HepG2 (cell line): ENCODE measurements around the gene NDFIP2. TPM values are rescaled to one million over a fixed set of nuclear protein-coding genes. Genes with fewer than 3 reads are reported as not detected.

Experiments used
- ATAC-seq: fragments of 200-7000 bp; cut with Tn5 transposase; 3 replicates; pipeline ENCODE4 v1.9.1; 2020; ENCODE audit warnings: mild to moderate bottlenecking, moderate library complexity
- BruUV-seq: library from RNA; stranded (reverse); fragments of 400-500 nt; replicated peaks from 2 replicates; lab custom pipeline; 2021; lab: Mats Ljungman, UMichigan
- CTCF ChIA-PET: fragments of 300-600 bp; formaldehyde crosslinking; extraction: SDS; loops from one replicate; lab custom pipeline; 2021; ENCODE audit warnings: low total read pairs, inconsistent platforms, low intra/inter-chr PET ratio; lab: Yijun Ruan, JAX
- POLR2A ChIA-PET: fragments of 350-600 bp; sonication (Branson Sonifier 250); formaldehyde crosslinking; loops from one replicate; lab custom pipeline; 2020; ENCODE audit warnings: antibody characterized with exemption, inconsistent platforms; lab: Yijun Ruan, JAX
- DNase-seq: peaks from one replicate; pipeline ENCODE4 v3.0.0-alpha.2; 2015; ENCODE audit warnings: low spot score
- FAIRE-seq: peaks from 3 replicates; lab custom pipeline; 2011; peaks lifted over from hg19 to GRCh38; lab: Jason Lieb, UNC
- H2AFZ ChIP-seq: one replicate; pipeline ENCODE4 v1.6.1; 2011; ENCODE audit warnings: low read length, inconsistent platforms
- H3K27ac ChIP-seq: fragments of 300-600 bp; 3 replicates; pipeline ENCODE4 v1.8.0; 2011; ENCODE audit warnings: mixed run types, mild to moderate bottlenecking, mixed read lengths, low read length, inconsistent platforms; ENCODE audit not compliant: insufficient read depth; ENCODE audit errors: extremely low read length
- H3K27me3 ChIP-seq, 2 experiments: fragments of 200-600 bp in 1 of 2; 2 replicates in 1 of 2; 3 replicates in 1 of 2; pipeline versions ENCODE4 v1.6.0 to v1.8.0; 2011; ENCODE audit warnings: low read length in 2 of 2, mild to moderate bottlenecking in 2 of 2, moderate library complexity in 2 of 2, inconsistent platforms in 1 of 2; ENCODE audit not compliant: insufficient read depth in 2 of 2, control insufficient read depth in 1 of 2
- H3K36me3 ChIP-seq, 2 experiments: fragments of 200-600 bp in 1 of 2; replicated peaks in 1 of 2; 2 replicates in 1 of 2; 3 replicates in 1 of 2; pipeline versions ENCODE4 v1.5.1 to v1.8.0; 2011; ENCODE audit warnings: low read length in 2 of 2, inconsistent platforms in 1 of 2; ENCODE audit not compliant: insufficient read depth in 2 of 2, control insufficient read depth in 1 of 2
- H3K4me1 ChIP-seq: 2 replicates; pipeline ENCODE4 v1.5.1; 2012; ENCODE audit warnings: low read length, inconsistent platforms; ENCODE audit not compliant: insufficient read depth
- H3K4me2 ChIP-seq: 2 replicates; pipeline ENCODE4 v1.6.0; 2011; ENCODE audit warnings: low read depth, low read length, inconsistent platforms
- H3K4me3 ChIP-seq, 3 experiments: fragments of 200-600 bp in 1 of 3; sonication (generic), shearing (Covaris generic) in 1 of 3; replicated peaks in 1 of 3; 2 replicates each; pipeline ENCODE4 v1.5.1; 2011 to 2016; ENCODE audit warnings: low read length in 3 of 3, inconsistent platforms in 2 of 3, low read depth in 2 of 3, mild to moderate bottlenecking in 2 of 3, control low read depth in 1 of 3, mixed read lengths in 1 of 3; ENCODE audit not compliant: insufficient read depth in 1 of 3
- H3K79me2 ChIP-seq: one replicate; pipeline ENCODE4 v1.6.1; 2011; ENCODE audit warnings: low read length, inconsistent platforms; ENCODE audit not compliant: insufficient read depth
- H3K9ac ChIP-seq: 2 replicates; pipeline ENCODE4 v1.6.0; 2011; ENCODE audit warnings: mild to moderate bottlenecking, low read depth, low read length, inconsistent platforms; ENCODE audit not compliant: insufficient read depth
- H3K9me3 ChIP-seq: 2 replicates; pipeline ENCODE4 v1.5.1; 2012; ENCODE audit warnings: mild to moderate bottlenecking, low read length
- H4K20me1 ChIP-seq: 2 replicates; pipeline ENCODE4 v1.6.0; 2011; ENCODE audit warnings: inconsistent platforms, mild to moderate bottlenecking, low read length, moderate library complexity; ENCODE audit not compliant: insufficient read depth
- BCL6 ChIP-seq: IDR thresholded peaks from 2 replicates; pipeline ENCODE4 v1.6.1; 2016; ENCODE audit warnings: missing genetic modification reagents, missing compliant biosample characterization
- E2F2 ChIP-seq: sonication (generic); formaldehyde crosslinking; IDR thresholded peaks from 2 replicates; pipeline ENCODE4 v1.4.0; 2020; ENCODE audit warnings: missing genetic modification reagents, borderline replicate concordance
- IRF2 ChIP-seq: IDR thresholded peaks from 2 replicates; pipeline ENCODE4 v1.6.1; 2018; ENCODE audit warnings: missing genetic modification reagents, missing compliant biosample characterization
- MLXIP ChIP-seq: sonication (generic); formaldehyde crosslinking; IDR thresholded peaks from 2 replicates; pipeline ENCODE4 v1.9.0; 2021; ENCODE audit warnings: missing genetic modification reagents, borderline replicate concordance
- XBP1 ChIP-seq: sonication (generic); formaldehyde crosslinking; IDR thresholded peaks from 2 replicates; pipeline ENCODE4 v1.5.0; 2020; ENCODE audit warnings: missing genetic modification reagents
- ZC3H13 ChIP-seq: sonication (generic); formaldehyde crosslinking; IDR thresholded peaks from 2 replicates; pipeline ENCODE4 v1.8.1; 2023; ENCODE audit warnings: mild to moderate bottlenecking, missing genetic modification reagents, moderate library complexity
- ZNF432 ChIP-seq: sonication (generic); formaldehyde crosslinking; IDR thresholded peaks from 2 replicates; pipeline ENCODE4 v1.5.0; 2020; ENCODE audit warnings: missing genetic modification reagents, mild to moderate bottlenecking, borderline replicate concordance
- WGBS: methylation state at CpG from one replicate; pipeline ENCODE4 v1.1.6; 2017; ENCODE audit warnings: low lambda C conversion rate; 5-methylcytosine and 5-hydroxymethylcytosine counted together
- in situ Hi-C: cut with HindIII; loops from 2 replicates; pipeline ENCODE4 v1.10.0; 2017; ENCODE audit warnings: low pct_unique_long_range_greater_than_20kb; ENCODE audit not compliant: extremely low pct_ligation_motif_present
- intact Hi-C: fragments of 100-400 bp; cut with micrococcal nuclease; formaldehyde crosslinking; loops from one replicate; pipeline ENCODE4 v1.10.0; 2022; ENCODE audit not compliant: unreplicated experiment
- polyA plus RNA-seq, 8 experiments: library from polyadenylated mRNA; depleted of rRNA in 3 of 8; stranded (reverse) in 7 of 8; unstranded in 1 of 8; fragments of >200 nt; fragmentation: Illumina TruSeq in 4 of 8; extraction: Trizol in 4 of 8; gene quantifications; 2 replicates each; pipeline versions ENCODE4 v1.2.1 to v1.2.3, GENCODE V29; 2011 to 2016; ENCODE audit warnings: low read depth in 4 of 8, missing spikeins in 1 of 8, mixed read lengths in 1 of 8; ENCODE audit not compliant: insufficient read depth in 1 of 8
- total RNA-seq, 5 experiments: library from RNA; depleted of rRNA; stranded (reverse); fragments of >200 nt; fragmentation: Illumina TruSeq; extraction: Trizol; gene quantifications; 2 replicates each; pipeline ENCODE4 v1.2.3, GENCODE V29; 2016; ENCODE audit warnings: low read depth in 1 of 5

NDFIP2 gene
- total and polyA plus RNA-seq, 2 of the 13 experiments (the other 11 are each of a cell fraction or from before 2014, with no cell fraction given) = 23.2 to 32.0 TPM

GRCh38 chr13:79497852-79498251 is 16.9 kb downstream of the NDFIP2 start:
- TF ChIP-seq ZC3H13 (no peak), MLXIP (no peak), ZNF432 (CRISPR knock-in tag) (no peak)
- in situ Hi-C loops (no loop called here), intact Hi-C loops (loop anchor here (10.0 kb wide), 1 partner anchor 847 kb away; the partner anchor contains the start of gene SPRY2)
- no TSS peak for BruUV-seq
- Histone ChIP-seq H3K36me3 (no peaks in the 10 kb centered on the region), H2AFZ (no peak overlapping the region), H3K79me2 (peaks cover 38% of the 10 kb centered on the region), H3K4me2 (no peak overlapping the region), H3K9me3 (peaks cover 9% of the 10 kb centered on the region; the same call in 1 of the 2 replicates), H3K4me1 (no peaks in the 10 kb centered on the region), H3K27ac (no peak overlapping the region), H3K27me3 (no peaks in the 10 kb centered on the region), H4K20me1 (no peaks in the 10 kb centered on the region), H3K4me3 (no peak overlapping the region), H3K9ac (no peak overlapping the region)
- ChIA-PET POLR2A (interaction anchor here (0.6 kb wide), 1 partner anchor 92 kb away, joined by 3 read pairs; the partner anchor contains the start of gene RBM26), CTCF (no interaction called here)
- no peak for ATAC-seq
- WGBS = 97% methylated on average over 1 of the region's 1 CpG
- no peak for DNase-seq
- FAIRE-seq = no peak

GRCh38 chr13:79500829-79501228 is 19.9 kb downstream of the NDFIP2 start:
- no TSS peak for BruUV-seq
- Histone ChIP-seq H4K20me1 (no peaks in the 10 kb centered on the region; the same call in 1 of the 2 replicates), H3K9ac (no peak overlapping the region), H3K4me1 (no peaks in the 10 kb centered on the region), H3K4me3 (no peak overlapping the region), H3K9me3 (peaks cover 9% of the 10 kb centered on the region; the same call in 1 of the 2 replicates), H3K36me3 (no peaks in the 10 kb centered on the region), H3K27ac (no peak overlapping the region), H2AFZ (no peak overlapping the region), H3K79me2 (peaks cover 35% of the 10 kb centered on the region), H3K4me2 (no peak overlapping the region), H3K27me3 (no peaks in the 10 kb centered on the region)
- DNase-seq = no peak
- WGBS = 97% methylated on average over 4 of the region's 4 CpGs
- intact Hi-C loops (no loop called here), in situ Hi-C loops (no loop called here)
- no peak for FAIRE-seq
- POLR2A ChIA-PET = no interaction called here
- CTCF ChIA-PET = no interaction called here
- TF ChIP-seq XBP1 (no peak), E2F2 (no peak), BCL6 (CRISPR knock-in tag) (no peak), IRF2 (CRISPR knock-in tag) (no peak)
- no peak for ATAC-seq
